Suppressor macrophage (primary cell): ENCODE measurements around the gene PUS10.
"Not testable (repeated sequence)": the region's sequence is repeated elsewhere in the genome, so short reads cannot be mapped to it uniquely, and the experiment has no call there.

ENCODE experiments used
- DNase-seq, 4 experiments: peaks; one replicate each; pipeline ENCODE4 v3.0.0-alpha.2; 2020 to 2022

PUS10 gene

DNA sequence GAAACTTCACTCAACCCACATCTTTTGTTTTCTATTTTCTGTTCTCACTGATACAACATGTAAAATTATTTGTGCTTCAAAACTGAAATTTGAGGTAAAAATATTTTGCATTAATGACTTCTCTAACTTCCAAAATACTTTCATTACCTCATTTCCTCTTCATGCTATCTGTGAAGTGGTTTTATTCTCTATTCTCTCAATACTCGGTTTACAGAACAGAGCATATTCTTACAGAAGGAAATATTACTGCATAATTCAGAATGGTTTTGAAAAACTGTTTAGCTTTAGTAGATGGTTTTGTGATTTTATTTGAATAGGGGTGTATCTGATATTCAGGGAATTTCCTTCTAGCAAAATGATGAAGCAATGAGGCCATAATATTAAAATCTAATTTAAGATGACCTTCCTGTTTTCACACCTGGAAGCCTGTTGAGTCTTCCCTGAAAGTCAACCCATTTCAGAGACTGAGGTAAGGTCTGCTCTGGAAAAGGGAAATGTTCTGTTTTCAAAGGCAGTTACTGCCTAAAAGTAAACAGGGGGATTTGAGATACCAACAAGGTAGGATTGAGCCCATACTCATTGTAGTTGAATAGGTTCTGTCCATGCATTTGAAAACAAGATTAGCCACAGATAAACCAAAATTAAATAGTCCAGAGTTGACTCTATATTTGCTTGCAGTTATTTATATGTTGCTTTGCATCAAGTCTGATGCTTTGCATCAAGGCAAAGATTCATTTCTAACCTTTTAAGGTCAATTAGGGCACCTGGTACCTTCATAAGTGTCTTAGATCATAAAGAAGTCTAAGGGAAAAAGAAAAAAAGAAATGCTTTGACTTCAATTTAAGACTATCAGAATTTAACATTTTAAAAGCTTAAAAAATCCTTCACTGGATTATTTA, 51.3 kb downstream of the PUS10 start:
- no peak for DNase-seq

DNA sequence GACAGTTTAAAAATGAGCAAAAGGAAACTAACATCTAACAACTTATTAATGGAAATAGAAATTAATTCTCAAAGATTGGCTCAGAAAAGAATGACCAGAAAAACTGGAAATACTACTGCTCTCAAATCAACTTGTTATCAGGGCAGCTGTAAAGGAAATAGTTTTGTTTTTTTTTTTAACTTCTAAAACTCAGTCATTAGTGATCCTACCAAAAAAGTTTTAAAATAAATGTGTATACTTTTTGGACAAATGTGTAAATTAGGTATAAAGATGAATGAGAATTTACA, 52.6 kb downstream of the PUS10 start:
- no peak for DNase-seq

DNA sequence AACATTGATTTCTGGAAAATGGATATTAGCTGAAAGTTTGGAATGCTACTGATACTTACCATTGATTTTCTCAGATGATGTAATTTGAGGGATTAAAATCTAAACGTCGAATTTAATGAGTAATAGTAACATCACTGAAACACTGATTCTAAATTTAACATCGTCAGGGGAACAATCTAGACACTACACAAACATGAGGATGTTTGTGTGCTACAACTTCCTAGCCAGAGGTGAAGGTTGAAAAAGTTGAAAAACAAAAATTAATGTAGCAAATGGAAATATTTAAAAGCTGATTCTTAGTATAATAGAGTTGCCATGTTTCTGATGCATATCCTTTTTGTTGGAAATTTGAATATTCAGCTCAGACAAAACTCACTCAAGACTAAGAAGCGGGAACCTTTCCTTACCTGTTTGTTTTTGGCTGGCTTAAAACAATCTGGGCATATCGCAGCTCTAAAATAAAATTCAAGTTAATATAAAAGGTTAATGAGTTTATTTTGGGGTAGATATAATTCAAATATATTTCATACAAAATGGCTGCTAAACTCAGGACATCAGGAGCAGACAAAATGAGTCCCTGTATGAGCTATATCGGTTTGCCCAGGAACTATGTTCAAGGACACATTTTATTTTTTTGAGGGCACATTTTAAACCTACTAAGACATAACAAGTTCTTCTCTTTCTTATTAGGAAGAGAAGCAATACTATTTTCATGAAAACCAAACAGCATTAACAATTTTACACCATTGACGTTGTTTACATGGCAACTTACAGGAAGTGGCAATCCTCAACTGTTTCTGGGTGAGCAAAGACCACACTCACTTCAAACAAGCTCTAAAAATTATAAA, 53.2 kb downstream of the PUS10 start:
- DNase-seq = no peak

DNA sequence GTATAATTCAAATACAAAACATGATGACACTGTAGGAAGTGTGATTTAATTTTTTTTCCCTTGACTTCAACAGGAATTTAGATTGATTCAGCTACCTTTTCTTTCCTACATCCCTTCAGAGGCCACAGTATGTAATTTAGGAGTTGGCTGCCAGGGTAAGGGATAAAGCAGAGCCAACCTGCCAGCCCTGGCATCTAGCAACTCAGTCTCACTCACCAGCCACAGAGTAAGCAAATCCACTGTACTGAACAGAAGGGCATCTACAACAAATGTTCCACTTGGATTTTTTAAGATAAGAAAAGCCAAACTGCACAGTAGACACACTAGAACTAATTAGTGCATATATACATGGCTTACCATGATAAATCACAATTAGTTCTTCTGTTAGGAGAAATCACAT, 54.9 kb downstream of the PUS10 start:
- no peak for DNase-seq

DNA sequence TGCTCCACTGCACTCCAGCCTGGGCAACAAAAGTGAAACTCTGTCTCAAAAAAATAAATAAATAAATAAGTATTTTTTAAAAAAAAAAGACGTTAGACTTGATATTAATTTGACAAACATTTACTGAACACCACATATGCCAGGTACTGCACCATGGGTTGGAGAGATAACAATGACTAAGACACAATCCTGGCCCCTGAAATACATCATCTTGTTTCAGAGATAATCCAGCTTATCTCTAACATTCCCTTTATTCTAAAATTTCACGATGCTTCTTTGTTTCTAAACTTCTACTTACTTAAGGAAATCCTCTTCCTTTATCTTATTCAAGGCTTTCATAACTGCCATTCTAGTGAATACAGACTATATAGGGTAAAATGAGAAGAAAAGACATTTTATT, 55.5 kb downstream of the PUS10 start:
- no peak for DNase-seq

DNA sequence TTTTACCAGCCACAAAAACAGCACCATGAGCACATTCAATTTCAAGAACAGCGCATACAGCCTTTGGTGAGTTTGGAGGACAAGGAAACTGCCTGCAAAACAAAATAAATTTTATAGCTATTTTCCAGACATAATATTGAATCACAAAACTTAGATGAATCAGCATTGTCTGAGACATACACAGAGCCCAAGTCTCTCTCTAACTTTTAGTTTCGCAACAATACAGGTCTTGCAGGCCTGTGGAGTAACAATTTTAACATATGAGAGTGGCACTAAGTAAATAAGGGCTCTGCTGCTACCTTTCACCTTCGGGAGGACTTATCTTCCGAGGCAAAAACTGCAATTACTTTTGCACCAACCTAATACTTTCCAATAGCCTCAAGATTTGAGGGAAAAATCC, 56.6 kb downstream of the PUS10 start:
- DNase-seq = peak in 1 of 4 experiments; percentile 15

DNA sequence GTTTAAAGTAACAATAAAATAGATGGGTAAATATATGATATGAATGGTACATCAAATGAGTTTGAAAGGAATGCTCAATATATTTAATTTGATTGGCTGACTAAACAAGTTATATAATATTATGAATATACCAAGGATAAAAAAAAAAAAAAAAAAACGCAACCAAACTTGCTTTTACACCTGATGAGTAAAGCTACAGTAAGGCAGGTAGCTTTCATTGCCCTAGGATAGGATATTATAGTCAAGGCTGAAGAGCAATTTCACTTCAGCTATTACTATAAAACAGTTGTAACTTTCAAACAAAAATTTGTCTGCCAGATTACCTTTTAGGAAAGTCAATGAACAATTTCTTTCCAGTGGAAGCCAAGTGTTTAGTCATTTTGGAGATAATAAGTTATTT, 57.3 kb downstream of the PUS10 start:
- DNase-seq = no peak

DNA sequence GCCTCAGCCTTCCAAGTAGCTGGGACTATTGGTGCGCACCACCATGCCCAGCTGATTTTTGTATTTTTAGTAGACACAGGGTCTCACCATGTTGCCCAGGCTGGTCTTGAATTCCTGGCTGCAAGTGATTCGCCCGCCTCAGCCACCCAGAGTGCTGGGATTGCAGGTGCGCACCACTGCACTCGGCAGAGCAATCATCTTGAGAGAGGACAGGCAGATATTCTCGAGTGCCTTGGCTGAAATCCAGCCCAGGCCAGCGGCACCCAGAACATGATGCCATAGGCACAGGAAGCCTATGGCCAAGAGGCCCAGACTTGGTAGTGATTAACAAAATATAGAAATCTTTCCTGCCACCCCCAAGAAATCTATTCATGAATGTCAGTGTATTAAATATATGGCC, 58.6 kb downstream of the PUS10 start:
- DNase-seq = no peak

DNA sequence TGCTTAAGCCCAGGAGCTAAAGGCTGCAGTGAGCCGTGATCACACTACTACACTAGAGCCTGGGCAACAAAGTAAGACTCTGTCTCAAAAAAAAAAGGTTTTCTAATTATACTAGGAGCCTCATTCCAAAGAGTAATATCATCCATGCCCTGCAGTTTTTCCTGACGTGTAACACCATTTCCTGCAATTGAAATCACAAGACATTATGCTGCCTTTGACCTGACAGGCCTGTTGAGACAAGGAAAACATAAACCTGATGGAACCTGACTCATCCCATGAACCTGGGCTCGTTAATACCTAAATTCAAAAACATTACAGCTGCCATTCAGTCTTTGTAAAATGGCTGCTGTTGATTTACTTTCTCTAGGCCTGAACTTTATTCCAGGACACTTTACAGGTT, 59.3 kb downstream of the PUS10 start:
- no peak for DNase-seq

DNA sequence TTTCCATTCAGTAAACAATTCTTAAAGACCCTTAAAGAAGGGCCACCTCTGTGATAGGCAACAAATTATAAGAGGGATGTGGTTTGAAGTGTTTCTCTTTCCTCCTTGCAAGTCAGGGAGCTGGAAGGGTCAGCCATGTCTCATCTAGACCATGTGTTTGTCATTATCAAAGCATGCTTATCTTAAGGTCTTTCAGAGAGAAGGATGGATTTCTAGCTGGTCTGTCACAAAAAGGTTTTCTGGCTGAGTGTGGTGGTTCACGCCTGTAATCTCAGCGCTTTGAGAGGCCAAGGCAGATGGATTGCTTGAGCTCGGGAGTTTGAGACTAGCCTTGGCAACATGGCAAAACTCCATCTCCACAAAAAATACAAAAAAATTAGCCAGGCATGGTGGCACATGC, 59.7 kb downstream of the PUS10 start:
- DNase-seq = no peak

DNA sequence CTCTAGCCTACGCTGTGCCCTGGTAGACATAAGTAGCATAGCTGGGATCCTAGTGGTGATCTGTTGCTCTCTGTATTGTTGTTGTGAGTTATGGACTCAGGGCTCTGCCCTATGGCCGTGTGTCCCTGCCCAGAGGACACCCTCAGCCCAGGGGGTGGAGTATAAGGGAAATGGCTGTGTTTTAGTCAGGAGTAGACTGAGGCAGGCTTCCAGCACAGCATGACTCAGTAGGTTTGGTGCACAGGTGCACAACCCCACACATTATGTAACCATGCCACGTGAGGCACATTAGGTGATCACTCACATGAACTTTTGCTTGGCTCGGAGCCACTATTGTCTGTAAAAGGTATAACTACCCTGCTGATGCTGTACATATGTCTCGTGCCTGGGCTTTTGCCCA, 60.4 kb downstream of the PUS10 start:
- no peak for DNase-seq

DNA sequence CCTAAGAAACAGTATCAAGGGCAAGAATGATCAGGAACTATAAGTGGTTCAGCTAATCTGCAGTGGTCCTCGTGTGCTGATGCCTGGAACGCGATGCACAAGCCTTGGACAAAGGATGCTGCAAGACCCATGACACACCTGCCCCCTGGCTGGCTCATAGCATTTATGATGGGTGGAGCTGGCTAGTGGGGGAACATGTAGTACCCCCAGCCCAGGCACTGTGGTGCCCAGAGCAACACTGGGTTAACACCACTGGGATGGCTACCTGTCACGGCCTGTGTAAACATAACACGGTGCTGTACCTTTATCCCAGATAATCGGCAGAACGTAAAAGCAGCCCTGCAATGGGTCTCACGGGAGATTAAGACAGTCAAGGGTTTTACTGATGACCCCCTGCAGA, 60.8 kb downstream of the PUS10 start:
- DNase-seq = no peak

DNA sequence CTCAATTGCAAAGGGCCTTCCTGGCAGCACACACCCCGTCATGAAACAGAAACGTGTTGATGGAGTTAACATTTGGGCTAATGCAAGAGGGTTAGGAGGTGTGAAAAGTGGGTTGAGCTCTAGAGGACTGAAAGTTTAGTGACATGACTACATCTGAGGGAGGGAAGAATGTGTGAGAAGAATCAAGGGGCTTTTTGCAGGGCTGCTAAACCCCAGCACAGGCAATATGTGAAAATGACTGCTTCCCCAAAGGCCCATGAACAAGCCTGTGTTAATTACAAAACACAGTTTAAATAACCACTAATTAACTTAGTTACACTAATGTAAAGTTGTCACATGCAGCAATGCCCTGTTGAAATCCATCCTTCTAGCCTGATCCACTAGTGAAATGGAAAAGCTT, 63.9 kb downstream of the PUS10 start:
- DNase-seq = no peak

DNA sequence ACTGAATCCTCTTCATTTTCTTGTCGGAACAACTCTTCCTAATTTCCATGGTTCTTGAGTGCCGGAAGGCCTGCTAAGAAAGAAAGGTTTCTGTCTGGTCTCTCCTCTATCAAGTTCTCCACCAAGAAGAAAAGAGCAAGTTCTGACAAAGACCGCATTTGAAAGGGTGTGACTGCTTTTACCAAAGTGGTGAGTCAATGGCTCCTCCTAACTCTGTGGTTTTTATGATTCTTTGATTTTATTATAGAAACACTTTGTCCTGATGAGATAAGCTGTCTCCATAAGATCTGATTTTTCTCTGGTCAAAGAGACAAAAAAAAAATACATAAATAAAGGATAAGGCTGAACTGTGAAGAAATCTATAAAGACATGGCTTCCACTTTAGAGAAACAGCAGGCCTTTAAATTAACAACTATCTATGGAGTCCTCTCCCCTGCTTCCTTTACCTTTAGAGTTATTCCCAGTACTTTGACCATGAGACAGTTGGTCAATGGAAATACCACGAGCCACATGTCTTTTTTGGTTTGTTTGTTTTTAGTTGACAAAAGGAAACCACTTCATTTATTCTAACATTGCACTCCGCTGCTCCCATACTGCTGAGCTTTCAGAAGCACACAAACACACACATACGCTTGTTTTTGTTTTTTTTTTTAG, 69.0 kb downstream of the PUS10 start:
- no peak for DNase-seq

DNA sequence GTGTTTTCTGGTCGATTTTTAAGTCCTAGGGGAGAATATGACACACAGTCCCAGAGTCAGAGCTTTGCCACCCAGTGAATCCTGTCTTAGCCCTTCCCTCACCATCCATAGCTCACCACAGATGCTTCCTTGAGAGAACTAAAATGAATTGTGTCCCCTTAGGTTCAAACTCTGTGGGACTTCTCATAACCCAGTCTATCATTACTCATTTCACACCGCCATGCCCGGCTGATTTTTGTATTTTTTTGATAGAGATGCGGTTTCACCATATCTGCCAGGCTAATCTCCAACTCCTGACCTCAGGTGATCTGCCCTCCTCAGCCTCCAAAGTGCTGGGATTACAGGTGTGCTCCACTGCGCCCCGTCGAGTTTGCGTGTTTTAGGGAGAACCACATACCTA, 69.9 kb downstream of the PUS10 start:
- no peak for DNase-seq

DNA sequence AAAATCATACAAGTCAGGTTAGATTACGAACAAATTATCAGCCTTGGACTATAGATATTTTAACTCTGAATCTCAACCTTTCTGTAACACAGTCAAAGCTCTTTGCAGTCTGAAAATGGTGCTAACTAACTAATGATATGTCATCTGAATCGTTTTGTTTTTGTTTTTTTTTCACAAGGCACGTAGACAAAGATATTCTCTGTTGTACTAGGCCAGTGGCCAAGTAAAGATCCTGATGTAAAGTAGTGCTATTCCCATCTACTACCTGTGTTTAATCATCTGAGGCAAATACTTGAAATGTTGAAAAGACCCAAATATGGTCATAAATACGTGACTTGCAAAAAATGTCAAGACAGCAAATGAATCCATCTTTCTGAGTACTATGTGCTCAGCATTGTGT, 71.0 kb downstream of the PUS10 start:
- DNase-seq = no peak

DNA sequence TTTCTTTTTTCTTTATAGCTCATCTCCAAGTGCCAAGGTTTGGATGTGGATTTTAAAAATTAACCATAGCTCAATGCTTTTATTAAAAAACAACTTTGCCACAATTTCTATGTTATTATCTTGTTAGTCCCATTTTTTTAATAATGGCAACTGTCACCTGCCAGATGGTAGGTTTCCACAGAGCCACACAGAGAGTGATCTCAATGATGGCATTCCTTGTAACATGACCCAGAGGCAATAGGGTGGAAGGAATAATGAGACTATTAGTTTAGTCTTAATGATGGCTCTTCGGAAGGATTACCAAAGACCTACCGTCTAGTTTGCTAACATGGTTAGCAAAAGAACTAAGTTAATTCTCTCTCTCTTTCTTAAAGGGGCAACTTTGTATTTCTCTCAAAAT, 72.7 kb downstream of the PUS10 start:
- DNase-seq = no peak

DNA sequence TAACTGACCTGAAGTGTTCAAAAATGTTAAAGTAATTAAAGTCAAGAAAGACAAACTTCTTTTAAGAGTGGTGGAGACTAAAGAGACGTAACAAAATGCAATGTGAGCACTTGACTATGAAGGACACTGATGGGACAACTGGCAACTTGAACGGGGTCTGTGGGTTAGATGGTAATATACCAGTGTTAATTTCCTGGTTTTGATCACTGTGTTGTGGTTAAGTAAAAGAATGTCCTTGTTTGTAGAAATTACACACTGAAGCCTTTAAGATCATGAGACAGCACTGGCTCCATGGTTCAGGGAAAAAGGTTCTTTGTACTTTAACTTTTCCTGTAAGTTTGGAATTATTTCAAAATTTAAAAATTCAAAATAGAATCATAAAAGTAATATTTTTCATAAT, 78.4 kb downstream of the PUS10 start:
- no peak for DNase-seq

DNA sequence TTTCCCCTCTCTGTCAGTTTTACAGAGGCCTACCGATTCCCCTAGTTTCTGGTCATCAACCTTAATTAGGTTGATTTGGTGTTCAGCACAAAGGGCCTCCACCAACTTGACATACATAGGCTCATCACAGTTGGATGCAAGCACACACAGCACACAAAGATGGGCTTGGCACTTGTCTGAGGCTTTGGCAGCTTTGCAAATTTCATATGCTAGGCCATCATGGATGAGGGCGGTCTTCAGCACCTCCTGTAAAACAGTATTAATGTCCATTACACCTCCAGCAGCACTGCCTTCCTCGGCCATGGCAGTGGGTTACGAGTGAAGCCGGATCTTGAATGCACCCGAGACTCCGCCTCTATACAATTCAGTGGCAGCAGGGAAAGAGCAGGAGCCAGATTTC, 79.8 kb downstream of the PUS10 start:
- DNase-seq = no peak

DNA sequence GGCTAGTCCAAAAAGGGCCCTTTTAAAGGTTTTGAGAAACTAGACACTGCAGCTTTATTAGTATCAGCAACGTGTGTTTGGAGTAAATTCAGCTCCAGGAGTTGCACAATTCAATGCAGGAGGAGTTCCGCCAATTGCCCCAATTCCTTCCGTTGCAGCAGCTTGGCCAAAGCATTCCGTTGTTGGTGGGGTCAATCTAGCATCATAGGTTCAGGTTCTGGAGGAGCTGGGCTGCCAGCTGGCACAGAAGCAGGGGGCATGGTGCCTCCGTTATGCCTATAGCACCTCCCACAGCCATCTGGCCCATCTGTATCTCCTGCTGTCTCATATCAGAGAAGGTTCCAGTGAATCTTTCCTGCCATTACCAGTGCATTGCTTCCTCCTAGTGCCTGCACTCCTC, 81.3 kb downstream of the PUS10 start:
- no peak for DNase-seq

DNA sequence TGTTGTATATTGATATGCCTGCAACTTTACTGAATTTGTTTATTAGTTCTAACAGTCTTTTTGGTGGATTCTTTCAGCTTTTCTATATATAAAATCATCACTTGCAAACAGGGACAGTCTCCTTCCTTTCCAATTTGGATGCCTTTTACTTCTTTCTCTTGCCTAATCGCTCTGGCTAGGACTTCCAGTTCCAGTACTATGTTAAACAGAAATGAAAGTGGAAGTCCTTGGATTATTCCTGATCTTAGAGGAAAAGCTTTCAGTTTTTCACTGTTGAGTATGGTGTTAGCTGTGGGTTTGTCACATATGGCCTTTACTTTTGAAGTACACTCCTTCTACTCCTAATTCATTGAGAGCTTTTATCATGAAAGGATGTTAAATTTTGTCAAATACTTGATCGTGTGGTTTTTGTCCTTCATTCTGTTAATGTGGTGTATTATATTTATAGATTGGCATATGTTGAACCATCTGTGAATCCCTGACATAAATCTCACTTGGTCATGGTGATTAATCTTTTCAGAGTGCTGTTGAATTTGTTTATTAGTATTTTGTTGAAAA, 83.8 kb downstream of the PUS10 start:
- DNase-seq = peak in 2 of 4 experiments; percentile 48

DNA sequence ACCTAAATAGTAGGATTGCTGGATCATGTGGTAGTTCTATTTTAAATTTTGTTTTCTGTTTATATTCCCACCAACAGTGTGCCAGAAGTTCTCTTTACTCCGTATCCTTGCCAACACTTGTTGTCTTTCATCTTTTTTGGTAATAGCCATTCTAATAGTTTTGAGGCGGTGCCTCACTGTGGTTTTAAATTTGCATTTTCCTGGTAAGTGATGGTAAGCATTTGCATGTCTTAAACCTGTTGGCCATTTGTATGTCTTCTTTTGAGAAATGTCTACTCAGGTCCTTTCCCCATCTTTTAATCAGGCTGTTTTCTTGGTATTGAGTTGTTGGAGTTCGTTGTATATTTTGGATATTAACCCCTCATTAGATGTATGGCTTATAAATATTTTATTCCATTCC, 85.1 kb downstream of the PUS10 start:
- no peak for DNase-seq

DNA sequence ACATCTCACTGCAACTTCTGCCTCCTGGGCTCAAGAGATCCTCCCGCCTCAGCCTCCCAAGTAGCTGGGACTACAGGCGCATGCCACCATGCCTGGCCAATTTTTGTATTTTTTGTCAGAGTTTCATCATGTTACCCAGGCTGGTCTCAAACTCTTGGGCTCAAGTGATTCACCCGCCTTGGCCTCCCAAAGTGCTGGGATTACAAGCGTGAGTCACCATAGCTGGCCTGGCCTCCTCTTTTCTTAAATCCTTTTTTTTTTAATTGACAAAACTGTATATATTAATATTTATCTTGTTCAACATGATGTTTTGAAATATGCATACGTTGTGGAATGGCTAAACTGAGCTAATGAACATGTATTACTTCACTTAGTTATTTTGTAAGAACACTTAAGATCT, 86.0 kb downstream of the PUS10 start:
- DNase-seq = not testable (repeated sequence)
